ENCODE measurements around the gene OSGIN1. TPM values are rescaled to one million over a fixed set of nuclear protein-coding genes. Genes with fewer than 3 reads are reported as not detected.

OSGIN1 gene
- total and polyA plus RNA-seq, 2 of the 8 experiments (the other 6 are each of a cell fraction or from before 2014, with no cell fraction given), result 0.58 to 0.76 TPM

DNA sequence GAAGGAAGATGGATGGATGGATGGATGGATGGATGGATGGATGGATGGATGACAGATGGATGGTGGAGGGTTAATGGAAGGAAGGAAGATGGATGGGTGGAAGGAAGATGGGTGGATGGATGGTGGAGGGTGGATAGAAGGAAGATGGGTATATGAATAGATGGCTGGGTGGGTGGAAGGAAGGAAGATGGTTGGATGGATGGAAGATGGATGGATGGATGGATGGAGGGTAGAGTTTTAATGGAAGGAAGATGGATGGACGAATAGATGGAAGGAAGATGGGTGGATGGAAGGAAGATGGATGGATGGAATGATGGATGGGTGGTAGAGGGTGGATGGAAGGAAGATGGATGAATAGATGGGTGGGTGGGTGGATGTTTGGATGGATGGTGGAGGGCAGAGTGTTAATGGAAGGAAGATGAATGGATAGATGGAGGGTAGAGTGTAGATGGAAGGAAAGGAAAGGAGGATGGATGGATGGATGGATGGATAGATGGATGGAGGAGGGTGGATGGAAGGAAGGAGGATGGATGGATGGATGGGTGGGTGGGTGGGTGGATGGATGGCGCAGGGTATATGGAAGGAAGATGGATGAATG, 32.0 kb upstream of the OSGIN1 start:
- H3K79me1 ChIP-seq (ENCODE audit: low read depth, low read length), result no peaks in the 10 kb centered on the region
- ChIA-PET POLR2A (ENCODE audit: partially characterized antibody) (interaction anchor here (1.2 kb wide), 1 partner anchor 9 kb away, joined by 3 read pairs; no protein-coding TSS in a partner anchor), CTCF (ENCODE audit: partially characterized antibody) (interaction anchor here (1.3 kb wide), 1 partner anchor 35 kb away, joined by 6 read pairs; no protein-coding TSS in a partner anchor)
- WGBS, 2 experiments (ENCODE audit: extremely low coverage in 1 of 2, insufficient coverage in 1 of 2, insufficient read length in 1 of 2, insufficient replicate concordance in 2 of 2, low coverage in 1 of 2, low lambda C conversion rate in 2 of 2, missing lambda C conversion rate in 1 of 2), result 95 to 100% methylated on average over 1 to 2 of the region's 2 CpGs
- no peak overlapping the region for H2BK20ac ChIP-seq (ENCODE audit: low read length)
- H4K91ac ChIP-seq (replicated peaks; ENCODE audit: insufficient read length, low read length), result no peak overlapping the region
- no peak overlapping the region for H4K8ac ChIP-seq (ENCODE audit: extremely low read depth, insufficient read depth, low read length)
- H3K27ac ChIP-seq (ENCODE audit: low read depth, low read length), result no peak overlapping the region
- H2AFZ ChIP-seq (ENCODE audit: low read length), result no peak overlapping the region
- H3K9me3 ChIP-seq (ENCODE audit: insufficient read depth in 2 of 2, low read depth in 1 of 2, low read length in 1 of 2), result peaks cover 0 to 4% of the 10 kb centered on the region in 2 experiments; a peak in 2 of 4 replicates
- H3K23me2 ChIP-seq (ENCODE audit: low read depth, low read length), result peaks cover 8% of the 10 kb centered on the region
- H3K79me2 ChIP-seq (ENCODE audit: control insufficient read depth in 1 of 2, insufficient read depth in 2 of 2, low read length in 2 of 2), result no peaks in the 10 kb centered on the region
- H2BK15ac ChIP-seq (ENCODE audit: low read length), result no peak overlapping the region
- FAIRE-seq (no peak), DNase-seq (ENCODE audit: low read depth in 1 of 2, low spot score in 2 of 2) (no peak)
- no peak overlapping the region for H3K4me2 ChIP-seq (ENCODE audit: insufficient read depth in 1 of 2, low read depth in 2 of 2, low read length in 2 of 2)
- H2BK12ac ChIP-seq (ENCODE audit: low read depth, low read length), result no peak overlapping the region
- H3K36me3 ChIP-seq (ENCODE audit: control insufficient read depth in 2 of 4, insufficient read depth in 4 of 4, low read length in 3 of 4), result peaks cover 8 to 32% (median 26%) of the 10 kb centered on the region in 4 experiments; a peak in 7 of 8 replicates
- H3K23ac ChIP-seq (ENCODE audit: insufficient read length), result no peak overlapping the region
- H3K14ac ChIP-seq (ENCODE audit: insufficient read length), result no peak overlapping the region
- H3K4me1 ChIP-seq (replicated peaks in 1 of 4; ENCODE audit: control insufficient read depth in 3 of 4, insufficient read depth in 4 of 4, low read length in 3 of 4), result peaks cover 0 to under 1% (median 0%) of the 10 kb centered on the region in 4 experiments; a peak in 1 of 7 replicates
- no peak overlapping the region for H3K18ac ChIP-seq (ENCODE audit: extremely low read depth, low read length)
- H4K20me1 ChIP-seq (replicated peaks in 1 of 2; ENCODE audit: control insufficient read depth in 1 of 2, insufficient read depth in 2 of 2, low read length in 2 of 2), result peaks cover 0 to 12% of the 10 kb centered on the region in 2 experiments
- H2AK5ac ChIP-seq (ENCODE audit: low read depth, low read length), result no peak overlapping the region
- no peak overlapping the region for H3K9ac ChIP-seq (replicated peaks in 1 of 4; ENCODE audit: extremely low read depth in 1 of 4, low read depth in 3 of 4, low read length in 3 of 4)
- H3K27me3 ChIP-seq (replicated peaks in 1 of 4; ENCODE audit: control insufficient read depth in 3 of 4, extremely low read depth in 1 of 4, insufficient read depth in 3 of 4, low read length in 3 of 4), result 0 out of 7 replicates have a peak, but pooled peaks cover 0 to 6% (median 0%) of the 10 kb centered on the region in 4 experiments
- H4K5ac ChIP-seq (ENCODE audit: insufficient read length, low read depth, low read length), result no peak overlapping the region
- H2BK5ac ChIP-seq (ENCODE audit: low read depth, low read length), result no peak overlapping the region
- H3K4ac ChIP-seq (replicated peaks; ENCODE audit: insufficient read length, low read depth, low read length), result no peak overlapping the region
- no peak overlapping the region for H2BK120ac ChIP-seq (replicated peaks; ENCODE audit: low read depth, low read length)
- peak overlapping the region; percentile 43 for H3K56ac ChIP-seq (replicated peaks; ENCODE audit: insufficient read length, low read depth, low read length)
- H3K4me3 ChIP-seq (ENCODE audit: extremely low read depth in 1 of 4, insufficient read depth in 2 of 4, low read depth in 3 of 4, low read length in 4 of 4), result no peak overlapping the region
- TF ChIP-seq PHF8 (conservative IDR thresholded peaks at IDR 0.05; ENCODE audit: low read depth, low read length) (no peak), RAD21 (IDR thresholded peaks at IDR 0.05 in 1 of 2, conservative IDR thresholded peaks at IDR 0.05 in 1 of 2; ENCODE audit: low read depth in 2 of 2, low read length in 2 of 2) (no peak), JUND (IDR thresholded peaks at IDR 0.05; ENCODE audit: low read length) (no peak), TAF7 (optimal IDR thresholded peaks at IDR 0.05; ENCODE audit: borderline replicate concordance, low read depth, low read length) (no peak), BACH1 (IDR thresholded peaks at IDR 0.05; ENCODE audit: low read length) (no peak), SAP30 (IDR thresholded peaks at IDR 0.05; ENCODE audit: insufficient read depth, insufficient replicate concordance, low read length) (no peak), SUZ12 (IDR thresholded peaks at IDR 0.05; ENCODE audit: low read length) (no peak), GABPA (IDR thresholded peaks at IDR 0.05; ENCODE audit: borderline replicate concordance, insufficient read depth, low read length) (no peak), ZNF274 (IDR thresholded peaks at IDR 0.05; ENCODE audit: borderline replicate concordance, extremely low read depth, low read length) (no peak), EP300 (IDR thresholded peaks at IDR 0.05; ENCODE audit: borderline replicate concordance in 1 of 2, low read depth in 2 of 2, low read length in 2 of 2) (no peak)
- TF ChIP-seq, protein P1, sequence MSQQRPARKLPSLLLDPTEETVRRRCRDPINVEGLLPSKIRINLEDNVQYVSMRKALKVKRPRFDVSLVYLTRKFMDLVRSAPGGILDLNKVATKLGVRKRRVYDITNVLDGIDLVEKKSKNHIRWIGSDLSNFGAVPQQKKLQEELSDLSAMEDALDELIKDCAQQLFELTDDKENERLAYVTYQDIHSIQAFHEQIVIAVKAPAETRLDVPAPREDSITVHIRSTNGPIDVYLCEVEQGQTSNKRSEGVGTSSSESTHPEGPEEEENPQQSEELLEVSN (IDR thresholded peaks at IDR 0.05), result no peak

Data from H1 (cell line).